ENCODE results near the gene RHD. TPM values are rescaled to one million over a fixed set of nuclear protein-coding genes. Genes with fewer than 3 reads are reported as not detected.
"Not testable (repeated sequence)": the region's sequence is repeated elsewhere in the genome, so short reads cannot be mapped to it uniquely, and the experiment has no call there.

Gene RHD
- total RNA-seq, 1 donor, result 1.2 TPM

DNA sequence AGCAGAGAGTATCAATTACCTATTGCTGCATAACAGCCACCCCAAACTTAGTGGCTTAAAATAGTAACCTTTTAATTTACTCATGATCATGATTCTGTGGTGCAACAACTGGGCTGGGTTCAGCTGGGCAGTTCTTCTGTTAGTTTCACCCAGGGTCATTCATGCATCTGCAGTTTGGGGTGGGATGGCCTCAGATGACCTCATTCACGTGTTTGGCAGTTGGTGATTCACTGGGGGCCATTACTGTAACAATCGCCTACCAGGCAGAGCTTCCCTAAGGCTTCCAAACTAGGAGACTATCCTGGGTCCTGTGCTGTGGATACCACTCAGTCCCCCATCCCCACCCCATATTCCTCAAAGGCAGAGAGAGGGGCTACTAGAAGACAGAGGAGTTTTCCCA lies 6.0 kb downstream of the RHD start:
- H3K27me3 ChIP-seq (ENCODE audit: insufficient read depth, low read length); H3K4me3 ChIP-seq (ENCODE audit: low read length); H3K4me1 ChIP-seq (ENCODE audit: insufficient read depth, low read length); H3K9me3 ChIP-seq (ENCODE audit: low read depth, low read length): not testable (repeated sequence)

GRCh38 chr1:25278790-25279189 lies 6.5 kb downstream of the RHD start:
- H3K9me3 ChIP-seq (ENCODE audit: low read depth, low read length), result not testable (repeated sequence)

DNA sequence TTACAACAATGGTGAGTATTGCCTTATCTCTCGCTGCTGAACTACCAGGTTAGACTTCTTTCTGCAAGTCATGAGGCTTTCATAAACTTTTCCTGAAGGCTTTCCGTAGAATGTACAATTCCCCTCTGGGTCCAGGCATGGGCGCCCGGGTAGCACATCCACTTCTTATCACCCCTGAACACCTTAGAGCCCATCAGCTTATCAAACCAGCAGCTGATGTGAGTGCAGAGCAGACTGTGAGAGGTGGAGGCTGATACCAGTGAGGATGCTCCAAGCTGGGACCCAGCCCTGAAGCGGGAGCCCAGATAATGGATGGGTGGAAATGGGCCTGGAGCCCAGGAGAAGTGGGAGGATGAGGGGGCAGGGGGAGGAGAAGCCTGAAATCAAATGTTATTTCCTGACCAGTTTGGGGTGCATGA lies 7.4 kb downstream of the RHD start:
- not testable (repeated sequence) for H3K4me1 ChIP-seq (ENCODE audit: insufficient read depth, low read length); H3K27me3 ChIP-seq (ENCODE audit: insufficient read depth, low read length); H3K4me3 ChIP-seq (ENCODE audit: low read length); H3K9me3 ChIP-seq (ENCODE audit: low read depth, low read length)

More at GRCh38 chr1:25278790-25279189, 6.5 kb downstream of the RHD start:
- not testable (repeated sequence) for H3K27me3 ChIP-seq (ENCODE audit: insufficient read depth, low read length); H3K4me3 ChIP-seq (ENCODE audit: low read length); H3K4me1 ChIP-seq (ENCODE audit: insufficient read depth, low read length)

- H3K4me1 ChIP-seq (ENCODE audit: insufficient read depth, low read length); H3K4me3 ChIP-seq (ENCODE audit: low read length); H3K27me3 ChIP-seq (ENCODE audit: insufficient read depth, low read length); H3K9me3 ChIP-seq (ENCODE audit: low read depth, low read length): not testable (repeated sequence)
Measured at GRCh38 chr1:25285862-25286261, 13.6 kb downstream of the RHD start.

DNA sequence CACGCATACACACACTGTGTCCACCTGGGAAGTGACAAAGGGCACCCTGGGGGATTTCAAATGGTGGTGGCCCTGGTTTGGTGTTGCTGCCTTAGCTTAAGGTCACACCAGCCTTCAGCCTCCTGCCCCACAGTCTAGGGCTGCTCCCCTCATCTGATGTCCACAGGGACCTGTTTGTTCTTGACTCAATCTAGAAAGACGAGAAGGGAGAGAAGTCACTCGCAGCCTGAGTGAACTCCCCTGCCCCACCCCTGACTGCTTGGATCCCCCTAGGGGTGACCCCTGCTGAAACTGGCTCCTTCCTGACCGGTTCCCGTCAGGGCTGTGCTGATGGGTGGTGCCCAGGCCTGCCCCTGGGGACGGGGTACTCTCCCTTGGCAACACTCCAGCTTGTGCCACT lies 14.9 kb downstream of the RHD start:
- not testable (repeated sequence) for H3K4me3 ChIP-seq (ENCODE audit: low read length); H3K27me3 ChIP-seq (ENCODE audit: insufficient read depth, low read length); H3K4me1 ChIP-seq (ENCODE audit: insufficient read depth, low read length); H3K9me3 ChIP-seq (ENCODE audit: low read depth, low read length)

- not testable (repeated sequence) for H3K27me3 ChIP-seq (ENCODE audit: insufficient read depth, low read length); H3K4me3 ChIP-seq (ENCODE audit: low read length); H3K4me1 ChIP-seq (ENCODE audit: insufficient read depth, low read length); H3K9me3 ChIP-seq (ENCODE audit: low read depth, low read length)
Measured at GRCh38 chr1:25288573-25289101, 16.3 kb downstream of the RHD start.

- not testable (repeated sequence) for H3K27me3 ChIP-seq (ENCODE audit: insufficient read depth, low read length); H3K4me1 ChIP-seq (ENCODE audit: insufficient read depth, low read length); H3K4me3 ChIP-seq (ENCODE audit: low read length); H3K9me3 ChIP-seq (ENCODE audit: low read depth, low read length)
Measured at GRCh38 chr1:25290043-25290442, 17.7 kb downstream of the RHD start.

DNA sequence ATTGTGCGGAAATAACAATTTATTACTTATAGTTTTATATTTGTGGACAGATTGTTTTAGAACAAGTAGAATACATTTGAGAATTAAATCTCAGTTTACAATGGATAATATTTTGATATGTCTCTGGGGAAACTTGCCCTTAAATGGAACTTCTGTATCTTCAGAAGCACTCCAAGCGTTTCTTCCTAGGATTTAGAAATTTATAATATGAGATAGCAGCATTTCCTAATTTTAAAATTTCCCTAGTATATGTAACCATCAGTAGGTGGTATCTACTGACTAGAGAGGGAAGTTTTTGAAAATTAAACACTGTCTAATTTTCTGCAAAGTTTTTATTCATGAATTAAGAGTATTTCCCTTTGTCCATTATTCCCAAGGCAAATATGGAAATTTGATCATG lies 21.1 kb downstream of the RHD start:
- not testable (repeated sequence) for H3K4me1 ChIP-seq (ENCODE audit: insufficient read depth, low read length); H3K9me3 ChIP-seq (ENCODE audit: low read depth, low read length); H3K27me3 ChIP-seq (ENCODE audit: insufficient read depth, low read length); H3K4me3 ChIP-seq (ENCODE audit: low read length)

DNA sequence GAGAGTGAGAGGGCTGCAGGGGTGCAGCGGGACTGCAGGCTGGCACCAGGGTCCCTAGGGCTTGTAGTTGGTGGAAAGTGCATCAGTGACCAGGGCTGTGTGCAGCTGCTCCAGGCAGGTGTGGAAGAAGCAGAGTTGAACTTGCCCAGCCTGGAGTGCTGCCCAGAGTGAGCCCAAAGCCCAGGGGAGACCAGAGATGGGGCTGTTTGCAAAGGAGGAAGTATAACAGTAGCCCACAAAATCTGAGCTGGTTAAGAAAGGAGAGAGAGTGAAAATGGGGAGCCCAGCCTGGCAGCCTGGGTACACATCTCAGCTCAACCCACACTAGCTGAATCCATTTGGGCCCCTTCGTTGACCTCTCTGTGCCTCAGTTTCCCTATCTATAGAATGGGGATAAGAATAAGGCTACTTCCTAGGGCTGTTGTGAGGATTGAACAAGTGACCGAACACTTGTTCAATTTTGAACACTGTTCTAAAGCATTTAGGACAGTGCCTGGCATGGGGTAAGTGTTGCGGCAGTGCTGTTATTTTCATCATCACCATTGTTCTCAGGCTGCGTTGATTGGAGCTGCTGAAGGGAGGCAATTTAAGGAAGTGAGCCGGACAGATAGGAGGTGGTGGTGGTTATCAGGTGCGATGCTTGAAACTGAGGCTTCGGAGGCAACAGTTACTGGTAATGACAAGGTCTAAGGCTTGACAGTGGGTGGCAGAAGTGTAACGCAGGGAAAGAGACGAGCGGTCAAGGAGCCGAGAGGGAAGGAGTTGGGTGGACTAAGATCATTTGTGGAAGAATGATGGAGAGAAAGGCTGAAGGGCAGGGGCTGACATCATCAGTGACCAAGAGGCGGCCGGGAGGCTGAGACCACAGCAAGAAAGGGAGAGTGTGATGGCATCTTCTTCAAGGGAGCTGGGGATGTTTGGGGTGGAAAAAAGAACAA lies 22.8 kb downstream of the RHD start:
- H3K4me1 ChIP-seq (ENCODE audit: insufficient read depth, low read length); H3K4me3 ChIP-seq (ENCODE audit: low read length); H3K27me3 ChIP-seq (ENCODE audit: insufficient read depth, low read length); H3K9me3 ChIP-seq (ENCODE audit: low read depth, low read length): not testable (repeated sequence)

DNA sequence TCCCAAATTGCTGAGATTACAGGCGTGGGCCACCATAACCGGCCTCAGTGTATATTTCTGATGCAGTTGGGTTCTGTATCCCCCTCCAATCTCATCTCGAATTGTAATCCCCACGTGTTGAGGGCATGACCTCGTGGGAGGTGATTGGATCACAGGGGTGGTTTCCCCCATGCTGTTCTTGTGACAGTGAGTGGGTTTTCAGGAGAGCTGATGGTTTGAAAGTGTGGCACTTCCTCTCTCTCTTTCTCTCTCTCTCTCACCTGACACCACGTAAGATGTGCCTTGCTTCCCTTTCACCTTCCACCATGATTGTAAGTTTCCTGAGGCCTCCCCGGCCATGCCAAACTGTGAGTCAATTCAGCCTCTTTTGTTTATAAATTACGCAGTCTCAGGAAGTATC lies 24.2 kb downstream of the RHD start:
- H3K27me3 ChIP-seq (ENCODE audit: insufficient read depth, low read length); H3K4me3 ChIP-seq (ENCODE audit: low read length); H3K4me1 ChIP-seq (ENCODE audit: insufficient read depth, low read length); H3K9me3 ChIP-seq (ENCODE audit: low read depth, low read length): not testable (repeated sequence)

DNA sequence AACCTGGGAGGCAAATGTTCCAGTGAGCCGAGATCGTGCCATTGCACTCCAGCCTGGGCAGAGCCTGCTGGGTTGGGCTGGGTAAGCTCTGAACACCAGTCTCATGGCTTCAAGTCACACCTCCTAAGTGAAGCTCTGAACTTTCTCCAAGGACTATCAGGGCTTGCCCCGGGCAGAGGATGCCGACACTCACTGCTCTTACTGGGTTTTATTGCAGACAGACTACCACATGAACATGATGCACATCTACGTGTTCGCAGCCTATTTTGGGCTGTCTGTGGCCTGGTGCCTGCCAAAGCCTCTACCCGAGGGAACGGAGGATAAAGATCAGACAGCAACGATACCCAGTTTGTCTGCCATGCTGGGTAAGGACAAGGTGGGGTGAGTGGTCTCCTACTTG lies 28.4 kb downstream of the RHD start:
- not testable (repeated sequence) for H3K4me1 ChIP-seq (ENCODE audit: insufficient read depth, low read length); H3K27me3 ChIP-seq (ENCODE audit: insufficient read depth, low read length); H3K9me3 ChIP-seq (ENCODE audit: low read depth, low read length); H3K4me3 ChIP-seq (ENCODE audit: low read length)

GRCh38 chr1:25302330-25302729 lies 30.0 kb downstream of the RHD start:
- H3K4me1 ChIP-seq (ENCODE audit: insufficient read depth, low read length); H3K4me3 ChIP-seq (ENCODE audit: low read length); H3K27me3 ChIP-seq (ENCODE audit: insufficient read depth, low read length); H3K9me3 ChIP-seq (ENCODE audit: low read depth, low read length): not testable (repeated sequence)

GRCh38 chr1:25304936-25305335 lies 32.6 kb downstream of the RHD start:
- H3K4me1 ChIP-seq (ENCODE audit: insufficient read depth, low read length); H3K4me3 ChIP-seq (ENCODE audit: low read length); H3K9me3 ChIP-seq (ENCODE audit: low read depth, low read length); H3K27me3 ChIP-seq (ENCODE audit: insufficient read depth, low read length): not testable (repeated sequence)

DNA sequence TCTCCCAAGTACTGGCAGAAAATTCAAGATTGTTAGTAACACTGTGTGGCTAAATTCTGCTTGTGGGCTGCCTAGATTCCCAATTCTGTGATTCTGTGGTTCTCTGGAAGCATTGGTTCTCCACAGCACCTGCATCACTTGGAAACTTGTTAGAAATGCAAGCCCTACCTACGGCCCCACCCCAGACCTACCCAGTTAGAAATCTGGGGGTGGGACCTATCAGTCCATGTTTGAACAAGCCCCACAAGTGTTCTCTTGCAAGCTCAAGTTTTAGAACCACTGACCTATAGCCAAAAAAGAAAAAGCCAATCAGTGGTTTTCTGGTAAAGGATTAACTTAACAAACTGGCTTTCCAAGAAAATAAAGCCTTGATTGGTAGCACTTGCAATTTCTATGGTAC lies 35.9 kb downstream of the RHD start:
- H3K27me3 ChIP-seq (ENCODE audit: insufficient read depth, low read length); H3K9me3 ChIP-seq (ENCODE audit: low read depth, low read length); H3K4me3 ChIP-seq (ENCODE audit: low read length); H3K4me1 ChIP-seq (ENCODE audit: insufficient read depth, low read length): not testable (repeated sequence)

DNA sequence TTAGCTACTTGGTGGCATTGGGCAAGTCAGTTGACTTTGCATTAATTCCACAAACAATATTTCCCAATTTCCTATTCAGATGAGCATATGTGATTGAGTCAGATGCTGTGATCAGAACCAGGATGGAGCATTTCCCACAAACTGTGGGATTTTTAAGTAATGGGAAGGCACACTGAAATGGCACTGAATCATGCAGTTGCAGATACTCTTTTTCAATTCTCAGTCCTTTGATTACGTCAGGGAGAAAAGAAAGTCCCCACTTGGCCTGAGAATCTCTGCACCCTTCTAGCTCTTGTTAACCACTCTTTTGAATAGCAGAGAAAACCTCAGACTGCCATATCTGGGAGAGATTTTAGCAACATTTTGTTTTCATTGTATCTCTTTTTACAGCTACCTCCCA lies 36.8 kb downstream of the RHD start:
- H3K4me1 ChIP-seq (ENCODE audit: insufficient read depth, low read length); H3K9me3 ChIP-seq (ENCODE audit: low read depth, low read length); H3K4me3 ChIP-seq (ENCODE audit: low read length); H3K27me3 ChIP-seq (ENCODE audit: insufficient read depth, low read length): not testable (repeated sequence)

DNA sequence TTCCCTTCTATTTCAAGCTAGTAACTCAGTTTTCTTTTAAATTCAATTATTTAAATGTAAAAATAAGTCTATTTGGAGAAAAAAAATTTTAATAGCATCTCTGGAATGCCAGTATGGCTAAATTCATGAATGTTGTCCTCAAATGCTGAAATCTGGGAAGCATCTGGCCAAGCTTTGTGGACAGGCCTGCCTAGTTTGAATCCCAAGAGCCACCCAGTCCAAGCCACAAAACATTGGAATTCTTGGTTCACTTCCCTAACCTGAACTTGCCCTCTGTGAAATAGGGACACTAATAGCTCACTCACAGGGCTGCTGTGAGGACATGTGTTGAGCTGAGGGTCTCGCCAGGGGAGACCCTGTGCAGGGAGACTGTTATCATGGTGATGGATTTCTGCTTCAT lies 37.2 kb downstream of the RHD start:
- H3K27me3 ChIP-seq (ENCODE audit: insufficient read depth, low read length); H3K4me3 ChIP-seq (ENCODE audit: low read length); H3K9me3 ChIP-seq (ENCODE audit: low read depth, low read length): not testable (repeated sequence)

More for the DNA sequence above, 37.2 kb downstream of the RHD start:
- H3K4me1 ChIP-seq (ENCODE audit: insufficient read depth, low read length), result not testable (repeated sequence)
